Transverse colon (tissue), 4 donors: ENCODE measurements around the gene NR3C1. TPM values are rescaled to one million over a fixed set of nuclear protein-coding genes. Genes with fewer than 3 reads are reported as not detected.

Experiments
- DNase-seq: peaks from one replicate; pipeline ENCODE4 v3.0.0-alpha.2; 2019
- H3K27ac ChIP-seq, 4 donors: fragments of 200-600 bp; sonication (generic); 2 replicates each; pipeline ENCODE4 v1.5.1; 2016 to 2018; ENCODE audit warnings: inconsistent platforms in 4 of 4
- H3K27me3 ChIP-seq: fragments of 200-600 bp; sonication (generic); 2 replicates; pipeline ENCODE4 v1.5.1; 2017; ENCODE audit warnings: inconsistent platforms
- H3K36me3 ChIP-seq, 4 donors: fragments of 200-600 bp; sonication (generic); 2 replicates each; pipeline ENCODE4 v1.5.1; 2017 to 2019; ENCODE audit warnings: inconsistent platforms in 4 of 4
- H3K4me1 ChIP-seq, 4 donors: fragments of 200-600 bp; sonication (generic); 2 replicates each; pipeline ENCODE4 v1.5.1; 2017 to 2020; ENCODE audit warnings: inconsistent platforms in 4 of 4
- H3K4me3 ChIP-seq, 4 donors: fragments of 200-600 bp; sonication (generic); 1 replicate in 1 of 4; 2 replicates in 3 of 4; pipeline versions ENCODE4 v1.5.1 to v1.6.1; 2017 to 2019; ENCODE audit warnings: inconsistent platforms in 4 of 4
- H3K9me3 ChIP-seq, 2 donors: fragments of 200-600 bp; sonication (generic); 2 replicates each; pipeline ENCODE4 v1.5.1; 2017 to 2019; ENCODE audit warnings: inconsistent platforms in 2 of 2
- CTCF ChIP-seq, 5 experiments: fragments of 200-600 bp in 3 of 5; fragments of 450-650 bp in 2 of 5; sonication (generic) in 3 of 5; IDR thresholded peaks; 1 replicate in 2 of 5; 2 replicates in 3 of 5; pipeline ENCODE4 v1.5.1; 2016 to 2017; ENCODE audit warnings: antibody characterized with exemption in 5 of 5, inconsistent platforms in 3 of 5, mild to moderate bottlenecking in 2 of 5, moderate library complexity in 1 of 5
- EP300 ChIP-seq: sonication (generic); formaldehyde crosslinking; IDR thresholded peaks from one replicate; pipeline ENCODE4 v1.6.1; 2017; ENCODE audit warnings: antibody characterized with exemption, low read depth
- POLR2A ChIP-seq: fragments of 450-650 bp; IDR thresholded peaks from one replicate; pipeline ENCODE4 v1.6.1; 2016; ENCODE audit warnings: antibody characterized with exemption, mild to moderate bottlenecking, moderate library complexity
- POLR2AphosphoS5 ChIP-seq, 3 donors: sonication (generic); formaldehyde crosslinking; IDR thresholded peaks; one replicate each; pipeline ENCODE4 v1.6.1; 2016; ENCODE audit warnings: antibody characterized with exemption in 3 of 3
- WGBS, 2 donors: methylation state at CpG; one replicate each; pipeline ENCODE4 v1.1.5; 2018; ENCODE audit warnings: low coverage in 1 of 2; 5-methylcytosine and 5-hydroxymethylcytosine counted together
- in situ Hi-C, 4 donors: fragments of 200-750 bp; cut with MboI; loops; one replicate each; pipeline versions ENCODE4 v1.15.0 to v1.15.1; 2017; ENCODE audit warnings: low sequenced_read_pairs in 3 of 4, low pct_ligation_motif_present in 1 of 4, low pct_unique_long_range_greater_than_20kb in 1 of 4
- intact Hi-C: fragments of 100-400 bp; cut with DNase I; formaldehyde crosslinking; loops from one replicate; pipeline ENCODE4 v1.15.1; 2023; ENCODE audit warnings: low total_unique reads
- small RNA-seq, 4 donors: library from RNA; depleted of rRNA; stranded (forward); fragments of <200 nt; gene quantifications; one replicate each; pipeline ENCODE3, GENCODE V24; 2016
- total RNA-seq, 4 donors: library from RNA; depleted of rRNA; stranded (reverse); fragments of >200 nt; gene quantifications; one replicate each; pipeline ENCODE4 v1.1.0, GENCODE V29; 2016

Gene NR3C1
- total RNA-seq, 4 donors from 2014 or later: 8.4 to 37.7 (median 30.3) TPM

GRCh38 chr5:143229426-143229895, 174.0 kb downstream of the NR3C1 start:
- WGBS, 2 donors: 73 to 83% methylated on average over 1 to 8 of the region's 8 CpGs
- no peaks in the 10 kb centered on the region for H3K27me3 ChIP-seq
- DNase-seq: no peak
- no peak overlapping the region for H3K4me3 ChIP-seq
- no peaks in the 10 kb centered on the region for H3K9me3 ChIP-seq
- intact Hi-C loops: no loop called here
- in situ Hi-C loops: no loop called here
- H3K4me1 ChIP-seq: peaks cover 0 to 3% (median 0%) of the 10 kb centered on the region in 4 donors
- no peak overlapping the region for H3K27ac ChIP-seq
- no peaks in the 10 kb centered on the region for H3K36me3 ChIP-seq
- no peak for TF ChIP-seq POLR2AphosphoS5 (IDR thresholded peaks at IDR 0.05)
- no peak for TF ChIP-seq EP300
- no peak for TF ChIP-seq CTCF (IDR thresholded peaks at IDR 0.05)
- TF ChIP-seq POLR2A: no peak

DNA sequence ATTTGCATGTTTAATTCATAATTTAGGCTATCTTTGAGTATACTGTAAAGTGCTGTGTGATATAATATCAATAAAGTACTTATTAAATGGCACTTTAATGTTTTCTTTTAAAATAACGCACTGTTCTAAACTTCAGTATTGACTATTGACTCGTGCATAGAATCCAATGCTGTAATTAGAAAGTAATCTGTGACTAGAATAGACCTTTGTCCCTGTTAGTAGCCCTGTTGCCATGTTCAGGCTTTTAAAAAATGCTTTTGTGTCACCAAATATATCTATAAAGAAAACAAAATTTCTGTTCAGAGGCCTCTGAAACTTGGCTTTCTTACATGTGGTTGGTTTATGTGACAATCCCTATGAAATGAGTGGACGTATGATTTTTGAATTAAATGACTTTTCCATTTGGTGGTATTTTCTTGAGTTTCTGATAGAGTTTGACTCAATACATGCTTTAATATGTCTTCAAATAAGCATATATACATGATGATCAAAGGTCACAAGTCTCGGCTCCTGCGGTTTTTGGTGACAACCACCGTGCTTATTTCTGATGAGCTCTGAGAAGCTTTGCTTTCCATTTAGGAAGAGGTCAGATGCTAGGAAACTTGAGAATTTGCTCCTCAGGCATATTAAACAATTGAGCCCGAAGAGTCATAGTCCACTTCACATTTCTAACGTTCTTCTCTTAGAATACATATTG, 174.7 kb downstream of the NR3C1 start:
- H3K4me1 ChIP-seq: peaks cover 0 to 3% (median 0%) of the 10 kb centered on the region in 4 donors
- no peak for TF ChIP-seq POLR2AphosphoS5 (IDR thresholded peaks at IDR 0.05)
- no peak for TF ChIP-seq EP300
- TF ChIP-seq POLR2A: no peak
- TF ChIP-seq CTCF (IDR thresholded peaks at IDR 0.05): no peak
- H3K27ac ChIP-seq: no peak overlapping the region
- no peaks in the 10 kb centered on the region for H3K36me3 ChIP-seq
- no peaks in the 10 kb centered on the region for H3K27me3 ChIP-seq
- WGBS, 2 donors: 86 to 87% methylated on average over 8 of the region's 8 CpGs
- intact Hi-C loops (no loop called here), in situ Hi-C loops (no loop called here)
- no peak for DNase-seq
- no peaks in the 10 kb centered on the region for H3K9me3 ChIP-seq
- no peak overlapping the region for H3K4me3 ChIP-seq

Small RNA genes within 50 kb of the gene (small RNA-seq; reads per million reads assigned to genes)
- gene AC091925.2: 0 reads per million in 4 donors
